Tongue (tissue), 2 donors: ENCODE measurements around the gene MYMK. TPM values are rescaled to one million over a fixed set of nuclear protein-coding genes. Genes with fewer than 3 reads are reported as not detected.

Experiments
- DNase-seq: peaks from one replicate; pipeline ENCODE4 v3.0.0-alpha.2; 2015
- total RNA-seq: library from RNA; depleted of rRNA; stranded (reverse); fragments of >200 nt; gene quantifications from one replicate; pipeline ENCODE4 v1.2.3, GENCODE V29; 2014

MYMK gene
- total RNA-seq, 1 donor from 2014 or later, result 18.3 TPM

DNA sequence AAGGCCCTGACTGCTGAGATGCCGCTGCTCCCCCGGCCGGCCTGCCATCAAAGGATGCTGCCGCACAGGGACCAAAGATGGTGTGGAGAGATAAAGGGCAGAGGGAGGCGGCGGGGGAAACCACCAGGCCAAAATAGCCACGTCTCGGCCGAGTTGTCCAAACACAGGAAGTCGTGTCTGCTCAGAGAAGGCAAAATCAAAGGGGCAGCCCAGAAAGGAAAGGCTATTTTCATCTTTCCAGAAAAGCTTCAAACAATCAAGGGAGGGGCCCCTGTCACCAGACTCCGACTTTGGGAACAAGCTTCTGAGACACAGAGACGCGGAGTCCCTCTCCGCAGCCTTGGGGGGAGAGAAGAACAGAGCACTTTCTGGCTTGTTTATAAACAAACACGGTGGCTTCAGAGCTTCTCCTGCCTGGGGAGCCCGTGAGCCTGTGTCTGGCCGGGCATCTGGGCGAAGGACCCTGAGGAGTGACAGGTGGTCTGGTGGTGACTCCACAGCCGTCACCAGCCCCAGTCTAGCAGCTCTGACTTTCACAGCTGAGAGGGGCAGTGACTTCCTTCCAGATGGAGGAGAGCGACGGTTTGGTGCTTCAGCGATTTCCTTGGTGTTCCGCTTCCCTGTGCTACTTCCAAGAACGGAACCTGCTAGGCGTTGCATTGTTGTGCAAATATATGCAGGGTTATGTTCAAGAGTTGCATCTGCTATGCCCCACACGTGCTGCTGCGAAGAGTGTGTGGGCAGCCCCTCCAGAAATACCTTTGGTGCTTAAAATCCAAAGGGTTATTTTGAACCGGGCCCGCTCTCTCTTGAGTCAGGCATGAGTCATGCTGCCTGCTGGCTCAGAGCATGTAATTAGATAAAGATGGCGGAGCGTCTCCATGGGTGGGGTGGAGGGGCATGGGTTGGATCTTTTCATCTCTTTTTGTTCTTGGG lies 33.7 kb upstream of the MYMK start:
- DNase-seq, result peak; percentile 84

DNA sequence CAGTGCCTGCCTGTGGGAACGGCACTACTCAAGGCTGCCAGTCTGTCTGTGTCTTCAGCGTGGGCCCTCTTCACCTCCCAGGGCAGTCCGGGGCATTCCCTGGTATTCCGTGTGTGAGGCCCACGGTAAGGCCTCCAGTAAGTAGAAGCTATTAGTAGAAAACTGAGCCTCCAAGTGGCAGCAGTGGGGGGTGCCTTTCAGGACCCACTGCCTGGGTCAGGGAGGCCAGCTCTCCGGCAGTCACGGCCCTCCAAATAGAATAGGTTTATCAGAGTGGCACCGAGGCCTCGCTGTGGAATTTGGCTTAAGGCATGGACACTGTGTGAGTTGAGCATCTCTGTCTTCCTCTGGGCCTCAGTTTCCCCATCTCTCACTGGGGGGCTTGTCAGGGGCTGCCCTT lies 32.8 kb upstream of the MYMK start:
- no peak for DNase-seq

DNA sequence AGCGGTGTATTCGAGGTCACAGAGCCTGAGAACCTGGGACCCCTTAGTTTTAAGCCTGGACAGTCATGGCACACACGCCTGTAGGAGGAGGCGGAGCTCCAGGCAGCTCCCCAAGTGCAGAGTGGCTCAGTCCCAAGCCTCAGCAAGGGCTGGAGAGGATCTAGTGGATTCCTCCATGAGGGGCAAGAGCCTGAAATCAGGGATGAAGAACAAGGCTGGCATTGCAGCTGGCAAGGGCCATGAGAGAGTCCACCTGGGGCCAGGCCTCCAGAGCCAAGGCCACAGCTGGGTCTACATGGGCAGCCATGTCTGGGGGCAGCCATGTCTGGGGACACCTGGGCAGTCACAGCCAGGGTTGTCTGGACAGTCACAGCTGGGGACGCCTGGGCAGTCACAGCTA lies 31.6 kb upstream of the MYMK start:
- no peak for DNase-seq

DNA sequence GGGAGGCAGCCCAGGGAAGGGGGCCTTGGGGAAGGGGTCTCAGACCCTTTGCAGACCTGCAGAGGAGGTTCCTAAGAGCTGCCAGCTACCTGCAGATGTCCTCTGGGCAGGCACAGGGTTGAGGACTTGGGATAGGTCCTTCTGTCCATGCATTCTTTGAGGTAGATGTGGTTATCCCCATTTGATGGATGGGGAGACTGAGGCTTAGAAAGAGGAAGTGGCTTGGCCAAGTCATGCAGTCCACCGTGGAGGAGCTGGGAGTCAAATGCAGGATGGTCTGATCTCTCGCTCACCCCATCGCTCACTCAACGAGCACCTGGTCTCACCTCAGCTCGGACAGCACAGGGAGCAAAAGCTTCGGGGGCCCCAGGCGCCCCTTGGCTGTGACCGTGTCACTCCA lies 30.0 kb upstream of the MYMK start:
- DNase-seq, result no peak

DNA sequence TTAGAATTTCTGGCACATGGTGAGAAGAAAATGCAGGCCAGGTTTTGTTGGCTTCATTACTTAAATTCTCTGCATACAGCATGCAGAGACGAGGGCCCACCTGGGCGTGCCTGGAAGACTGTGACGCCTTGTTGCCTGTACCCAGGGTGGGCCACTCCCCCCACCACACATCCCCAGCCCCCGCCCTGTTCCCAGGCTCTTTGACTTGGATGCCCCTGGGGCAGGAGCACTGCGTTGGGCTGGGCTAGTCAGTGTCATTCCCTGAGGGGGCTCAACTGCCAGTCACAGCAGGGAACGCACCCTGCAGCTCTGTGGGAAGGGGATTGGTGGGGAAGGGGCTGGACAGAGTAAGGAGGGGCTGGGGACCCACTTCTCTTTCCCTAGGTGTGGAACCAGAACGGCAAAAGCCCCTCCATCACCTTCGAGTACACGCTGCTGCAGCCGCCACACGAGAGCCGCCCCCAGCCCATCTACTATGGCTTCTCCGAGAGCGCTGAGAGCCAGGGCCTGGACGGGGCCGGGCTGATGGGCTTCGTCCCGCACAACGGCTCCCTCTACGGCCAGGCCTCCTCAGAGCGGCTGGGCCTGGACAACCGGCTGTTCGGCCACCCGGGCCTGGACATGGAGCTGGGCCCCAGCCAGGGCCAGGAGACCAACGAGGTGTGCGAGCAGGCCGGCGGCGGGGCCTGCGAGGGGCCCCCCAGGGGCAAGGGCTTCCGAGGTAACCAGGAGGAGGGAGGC lies 29.4 kb upstream of the MYMK start:
- no peak for DNase-seq

DNA sequence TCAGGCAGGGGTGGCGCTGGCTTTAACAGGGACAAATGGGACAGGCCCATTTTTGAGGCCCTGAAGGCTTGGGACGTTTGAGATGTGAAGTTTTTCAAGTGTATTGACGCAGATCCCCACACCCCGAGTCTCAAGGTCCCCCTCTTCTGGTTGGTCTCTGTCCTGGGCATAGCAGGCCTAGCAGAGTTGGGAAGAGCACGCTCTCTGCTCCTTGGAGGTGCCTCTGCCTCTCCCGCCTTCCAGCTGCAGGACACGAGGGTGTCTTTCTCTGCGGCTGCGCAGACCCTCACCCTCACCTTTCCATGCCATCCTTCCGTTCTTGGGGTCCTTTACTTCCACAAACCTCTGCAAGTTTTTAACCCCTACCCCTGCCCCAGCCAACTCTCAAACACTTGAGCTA lies 28.4 kb upstream of the MYMK start:
- DNase-seq, result no peak

DNA sequence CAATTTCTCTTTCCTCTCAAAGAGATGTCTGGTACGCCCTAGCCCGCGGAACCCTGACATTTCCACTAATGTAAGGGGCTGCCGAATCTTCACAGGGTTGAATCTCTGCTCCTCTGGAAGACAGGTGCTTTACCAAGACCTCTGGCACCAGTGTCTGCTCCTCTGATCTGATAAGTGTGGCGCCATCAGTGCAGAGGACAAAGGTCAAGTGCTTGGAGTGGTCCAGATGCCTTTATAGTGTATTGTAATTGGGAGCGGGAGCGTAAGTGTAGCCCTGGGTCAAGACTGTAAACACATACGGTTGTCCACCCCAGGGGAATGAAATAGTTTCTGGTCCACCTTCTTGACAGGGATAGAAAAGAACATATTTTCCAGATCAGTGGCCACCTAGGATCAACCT lies 27.5 kb upstream of the MYMK start:
- DNase-seq, result no peak

DNA sequence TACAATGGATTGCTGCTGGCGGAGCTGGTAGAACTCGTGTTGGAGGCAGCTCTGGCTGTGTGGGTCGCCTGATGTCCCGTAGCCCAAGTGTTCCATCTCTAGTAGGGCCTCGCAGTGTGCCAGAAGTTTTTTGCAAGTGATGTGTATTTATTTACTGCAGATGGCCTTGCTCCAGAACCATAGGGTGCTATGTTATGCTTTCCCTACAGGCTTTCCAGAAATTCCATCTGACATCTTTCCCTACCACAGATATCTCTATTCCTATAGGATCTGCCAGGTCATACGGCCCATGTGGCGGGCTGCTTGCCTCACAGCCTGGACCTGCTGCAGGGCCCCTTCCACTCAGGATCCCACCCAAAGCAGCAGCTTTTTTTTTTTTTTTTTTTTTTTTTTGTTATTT lies 26.7 kb upstream of the MYMK start:
- no peak for DNase-seq

DNA sequence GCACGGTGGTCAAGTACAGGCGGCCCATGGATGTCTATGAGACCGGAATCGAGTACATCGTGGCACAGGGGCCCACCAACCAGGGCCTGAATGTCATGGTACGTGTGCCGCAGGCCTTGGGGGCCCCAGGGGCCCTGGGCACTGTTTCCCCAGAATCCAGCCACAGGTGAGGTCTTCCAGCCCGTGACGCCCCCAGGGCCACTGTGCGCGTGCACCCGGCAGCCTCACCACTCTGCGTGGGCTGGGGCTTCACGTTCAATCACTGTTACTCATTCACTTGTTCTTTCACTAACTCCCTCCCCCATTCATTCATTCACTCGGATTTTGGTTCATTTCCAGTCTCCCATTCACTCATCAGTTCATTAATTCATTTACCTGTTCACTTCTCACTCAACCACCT lies 22.4 kb upstream of the MYMK start:
- DNase-seq, result no peak

DNA sequence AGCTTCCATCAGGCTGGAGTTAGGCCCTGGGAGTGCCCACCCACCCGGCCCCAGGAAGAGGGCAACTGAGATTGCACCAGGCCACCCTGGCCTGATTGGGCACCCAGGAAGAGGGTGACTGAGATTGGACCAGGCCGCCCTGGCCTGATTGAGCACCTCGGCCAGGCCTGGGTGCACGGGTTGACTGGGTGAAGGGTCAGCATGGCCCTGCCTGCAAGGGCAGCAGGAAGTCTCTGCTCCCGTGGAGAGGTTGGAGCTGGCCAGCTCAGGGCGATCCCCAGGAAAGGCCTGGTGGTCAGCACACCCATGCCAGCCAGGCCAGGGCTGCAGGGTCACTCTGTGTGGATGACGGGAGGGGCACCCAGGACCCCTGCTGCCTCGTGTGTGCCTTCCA lies 21.5 kb upstream of the MYMK start:
- no peak for DNase-seq

DNA sequence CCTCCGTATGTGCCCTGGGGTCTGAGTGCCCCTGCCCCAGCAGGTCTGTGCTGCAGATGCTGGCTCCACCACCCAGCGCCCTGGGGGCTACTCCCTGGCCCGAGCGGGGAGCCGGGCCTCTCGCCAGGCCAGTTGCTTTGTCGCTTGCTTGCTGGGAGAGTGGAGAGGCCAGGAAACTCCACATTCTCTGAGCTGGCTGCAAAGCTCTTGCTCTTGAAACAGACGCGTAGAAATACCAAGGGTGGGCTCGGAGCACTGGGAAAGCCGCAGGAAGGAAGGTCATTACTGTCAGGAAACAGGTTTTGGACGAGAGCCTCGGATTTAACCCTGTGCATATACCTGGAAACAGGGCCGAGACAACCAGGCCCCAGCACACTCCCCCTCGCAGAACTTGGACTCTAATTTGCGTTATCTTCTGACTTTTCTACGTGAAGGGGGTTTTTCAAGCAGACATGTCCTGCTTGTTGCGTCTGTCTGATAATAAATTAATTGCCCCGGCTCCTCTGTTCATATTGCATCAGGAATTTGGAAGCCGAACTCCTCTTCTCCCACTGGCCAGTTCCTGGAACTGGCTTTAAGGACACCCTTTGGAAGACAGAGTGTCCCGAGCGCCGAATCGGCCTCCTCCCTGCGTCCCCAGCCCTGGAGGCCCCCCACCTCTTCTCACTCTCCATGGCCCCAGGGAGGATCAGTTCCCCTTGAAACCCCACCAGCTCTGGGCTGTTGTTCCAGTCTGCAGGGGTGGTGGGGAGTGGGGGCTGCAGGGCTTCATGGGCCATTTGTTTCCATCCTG lies 20.9 kb upstream of the MYMK start:
- DNase-seq, result no peak

DNA sequence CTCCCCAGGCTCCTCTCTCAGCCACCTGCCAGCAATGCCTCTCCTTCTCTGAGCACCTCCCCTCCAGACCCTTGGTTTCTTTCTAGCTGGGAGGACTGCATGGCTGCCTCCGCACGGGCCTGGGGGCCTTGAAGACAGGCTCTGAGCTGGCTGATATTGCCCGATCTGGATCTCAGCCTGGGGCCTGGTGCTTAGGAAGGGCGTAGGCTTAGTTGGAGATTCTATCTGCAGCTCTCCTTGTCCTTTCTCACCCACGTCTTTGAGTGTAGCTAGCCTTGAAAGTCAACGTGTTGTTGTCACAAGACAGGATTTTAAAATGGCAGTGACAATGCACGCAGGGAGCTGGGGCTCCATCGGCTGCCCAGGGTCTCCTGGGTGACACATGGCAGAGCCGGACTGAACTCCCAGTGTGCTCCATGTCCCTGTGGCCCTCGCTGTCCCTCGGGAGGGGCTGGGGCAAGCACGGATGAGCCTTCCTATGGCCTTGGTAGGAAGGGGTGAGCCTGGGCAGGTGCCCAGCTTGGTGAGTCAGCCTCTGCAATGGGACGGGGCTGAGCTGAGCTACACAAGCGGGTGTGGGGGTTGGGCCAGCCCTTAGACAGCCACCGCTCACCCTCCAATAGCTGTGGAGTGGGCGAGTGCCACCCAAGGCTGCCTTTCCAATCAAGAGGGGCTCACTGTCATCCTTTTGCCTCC lies 19.2 kb upstream of the MYMK start:
- DNase-seq, result no peak

DNA sequence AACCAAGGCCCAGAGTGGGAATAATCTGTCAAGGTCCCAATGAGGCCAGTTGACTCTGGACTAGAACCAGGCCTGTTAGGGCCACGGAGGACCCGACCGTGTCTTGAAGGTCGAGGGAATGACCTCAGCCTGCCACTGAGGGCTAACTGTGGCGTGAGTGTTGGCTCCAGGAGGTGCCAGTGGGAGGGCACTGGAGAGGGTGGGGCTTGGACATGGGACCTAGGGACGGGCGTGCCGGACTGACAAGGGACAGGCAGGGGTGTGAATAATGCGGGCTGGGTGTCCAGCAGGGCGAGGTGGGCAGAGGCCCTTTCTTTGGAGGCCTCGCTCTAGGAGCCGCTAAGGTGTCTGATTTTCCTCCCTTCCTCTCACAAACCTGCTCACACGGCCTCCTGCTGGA lies 17.2 kb upstream of the MYMK start:
- DNase-seq, result no peak

DNA sequence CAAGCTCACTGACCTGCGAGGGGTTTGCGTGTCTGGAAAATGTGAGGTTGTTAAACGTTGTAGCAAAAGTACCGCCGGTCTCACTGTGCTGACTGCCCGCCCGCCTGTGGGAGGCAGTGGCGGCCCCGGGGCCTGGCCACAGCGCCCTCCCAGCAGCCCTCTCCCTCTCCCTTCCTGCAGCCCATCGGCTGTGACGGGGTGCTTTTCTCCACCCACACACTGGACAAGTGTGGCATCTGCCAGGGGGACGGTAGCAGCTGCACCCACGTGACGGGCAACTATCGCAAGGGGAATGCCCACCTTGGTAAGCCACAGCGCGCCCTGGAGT lies 15.9 kb upstream of the MYMK start:
- no peak for DNase-seq

DNA sequence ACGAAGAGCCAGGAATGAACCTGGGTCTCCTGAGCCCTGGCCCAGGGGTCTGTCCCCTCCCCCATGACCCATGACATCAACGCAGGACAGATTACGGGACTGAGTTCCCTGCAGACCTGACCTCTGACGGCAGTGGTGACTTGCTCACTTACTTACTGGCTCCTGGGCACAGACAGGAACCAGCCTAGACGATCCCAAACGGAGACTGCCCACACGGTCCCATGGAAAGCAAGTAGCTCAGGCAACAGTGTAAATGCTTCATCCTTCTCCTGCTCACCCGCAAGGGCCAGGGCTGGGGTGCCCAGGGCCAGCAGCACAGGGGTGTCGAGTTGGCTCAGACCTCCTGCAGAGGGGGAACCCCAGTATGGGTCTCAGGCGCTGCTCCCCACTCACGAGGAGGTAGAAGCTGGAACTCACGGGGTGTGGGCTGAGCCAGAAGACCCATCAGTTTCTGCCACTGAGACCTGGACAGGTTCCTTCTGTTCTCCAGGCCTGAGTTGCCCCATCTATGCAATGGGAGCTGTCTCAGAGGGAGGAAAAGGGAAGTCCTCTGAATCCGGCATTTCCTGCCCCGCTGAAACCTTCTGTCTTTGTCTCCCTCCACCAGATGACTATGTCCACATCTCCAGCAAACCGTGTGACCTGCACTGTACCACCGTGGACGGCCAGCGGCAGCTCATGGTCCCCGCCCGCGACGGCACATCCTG lies 15.4 kb upstream of the MYMK start:
- no peak for DNase-seq

DNA sequence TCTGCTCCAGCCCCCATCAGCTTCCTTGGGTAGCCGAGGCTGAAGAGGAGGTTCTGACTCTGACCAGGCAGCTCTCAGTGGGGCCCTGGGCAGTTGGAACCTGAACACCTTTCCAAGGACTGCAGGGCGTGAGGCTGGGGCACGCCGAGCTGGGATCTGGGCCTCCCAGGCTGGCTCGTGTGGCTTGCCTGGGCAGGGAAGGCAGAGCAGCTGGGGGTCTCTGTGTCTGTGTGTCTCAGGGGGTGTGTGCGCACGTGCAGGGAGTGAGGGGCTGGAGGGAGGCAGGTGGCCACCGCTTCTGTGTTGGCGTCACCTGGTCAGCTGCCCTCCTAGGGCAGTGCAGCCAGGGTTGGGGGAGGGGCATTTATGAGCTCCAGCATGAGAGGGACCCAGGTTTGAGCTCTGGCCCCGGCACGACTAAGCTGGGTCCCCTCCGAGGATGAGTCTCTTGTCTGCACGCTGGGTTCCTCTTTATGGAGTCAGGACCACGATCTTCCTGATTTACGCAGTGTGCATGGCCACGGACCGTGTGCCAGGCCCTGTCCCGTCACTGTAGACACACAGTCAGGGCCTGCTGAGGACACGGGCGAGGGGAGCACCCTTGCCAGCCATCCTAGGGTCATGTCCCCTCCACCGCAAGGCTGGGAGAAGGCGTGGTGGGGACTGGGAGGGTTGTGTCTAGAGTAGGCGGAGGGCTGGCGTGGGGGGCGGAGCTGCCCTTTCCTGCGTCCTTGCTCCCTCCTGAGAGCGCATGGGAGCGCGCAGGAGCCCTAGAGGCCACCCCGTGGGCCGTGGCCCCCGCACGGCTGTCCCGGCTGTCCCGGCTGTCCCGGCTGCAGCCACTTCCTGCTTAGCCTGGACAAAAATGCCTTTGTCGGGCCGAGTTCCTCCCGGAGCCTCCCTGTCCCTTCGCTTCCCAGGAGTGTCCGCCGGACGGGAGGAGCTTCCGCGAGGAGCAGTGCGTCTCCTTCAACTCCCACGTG lies 14.4 kb upstream of the MYMK start:
- DNase-seq, result no peak

DNA sequence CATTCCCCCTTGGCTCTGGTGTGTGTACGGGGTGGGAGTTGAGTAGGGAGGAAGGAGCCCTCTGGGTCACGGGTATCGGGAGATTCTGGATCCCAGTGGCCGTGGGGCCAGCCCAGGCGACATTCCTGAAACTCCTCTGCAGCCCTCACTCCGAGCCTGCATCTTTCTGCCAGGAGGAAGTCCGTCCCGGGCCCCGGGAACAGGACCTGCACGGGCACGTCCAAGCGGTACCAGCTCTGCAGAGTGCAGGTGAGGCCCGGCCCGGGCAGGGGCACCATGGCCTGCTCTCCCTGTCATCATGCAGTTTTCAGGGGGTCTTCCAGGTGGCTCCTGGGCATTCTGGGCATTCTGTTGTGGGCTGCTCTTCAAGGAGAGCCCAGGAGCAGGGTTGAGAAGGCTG lies 13.4 kb upstream of the MYMK start:
- no peak for DNase-seq

DNA sequence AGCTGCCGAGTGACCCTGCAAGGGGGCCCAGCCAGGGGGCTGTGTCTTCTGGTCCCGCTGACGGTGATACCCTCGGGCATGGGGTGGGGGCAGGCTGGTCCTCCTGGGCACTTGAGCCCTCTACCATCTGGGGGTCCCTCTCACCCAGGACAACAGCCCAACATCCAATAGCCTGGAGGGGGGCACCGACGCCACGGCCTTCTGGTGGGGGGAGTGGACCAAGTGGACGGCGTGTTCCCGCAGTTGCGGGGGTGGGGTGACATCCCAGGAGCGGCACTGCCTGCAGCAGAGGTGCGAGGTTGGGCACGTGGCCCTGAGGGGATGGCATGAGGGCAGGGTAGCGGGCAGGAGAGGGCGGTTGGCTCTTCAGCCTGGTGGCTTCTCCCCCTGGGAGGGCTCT lies 12.5 kb upstream of the MYMK start:
- no peak for DNase-seq

DNA sequence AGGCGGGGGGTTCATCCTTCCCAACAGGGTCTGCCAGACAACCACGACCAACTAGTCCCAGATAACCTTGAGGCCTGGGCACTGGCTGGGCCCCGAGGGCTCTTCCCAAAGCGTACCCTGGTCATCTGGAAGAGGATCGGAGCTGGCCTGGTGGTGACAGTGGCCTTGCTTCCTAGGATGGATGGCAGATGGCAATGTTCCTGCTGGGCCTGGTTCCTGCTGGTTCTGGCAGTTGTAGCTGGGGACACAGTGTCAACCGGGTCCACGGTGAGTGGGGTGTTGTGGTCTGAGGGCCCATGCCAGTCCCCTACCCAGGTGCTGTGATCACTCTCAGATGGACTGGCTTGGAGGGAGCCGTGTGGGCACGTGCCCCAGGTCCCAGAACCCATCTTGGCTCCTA lies 11.8 kb upstream of the MYMK start:
- DNase-seq, result no peak

DNA sequence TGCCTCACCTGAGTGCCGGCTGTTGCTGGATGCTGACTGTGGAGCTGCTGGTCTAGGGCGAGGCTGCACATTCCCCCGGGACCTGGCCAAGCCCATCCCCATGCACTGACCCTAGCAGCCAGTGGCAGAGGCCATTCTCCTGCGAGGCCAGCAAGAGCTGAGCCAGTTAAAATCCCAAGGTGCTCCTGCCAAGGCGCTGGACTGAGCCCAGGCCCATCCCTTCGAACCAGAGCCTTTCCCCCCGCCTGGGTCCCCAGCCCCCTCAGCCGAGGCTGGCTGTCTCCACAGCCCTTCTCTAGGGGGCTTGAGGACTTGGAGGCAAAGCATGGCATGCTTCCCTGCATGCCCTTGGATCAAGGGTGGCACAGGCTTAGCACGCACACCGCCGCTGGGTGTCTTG lies 11.3 kb upstream of the MYMK start:
- no peak for DNase-seq
